PC-3 (cell line): Measurements from ENCODE around the gene GATD1. TPM values are rescaled to one million over a fixed set of nuclear protein-coding genes. Genes with fewer than 3 reads are reported as not detected.
A peak's percentile ranks its signal among the peaks of the same experiment; 100 is the strongest.

Source experiments
- ATAC-seq: fragments of 200-7000 bp; cut with Tn5 transposase; 2 replicates; pipeline ENCODE4 v1.9.1; 2020; ENCODE audit warnings: mild to moderate bottlenecking, moderate library complexity
- BruUV-seq: library from RNA; stranded (reverse); fragments of 400-500 nt; replicated peaks from 2 replicates; lab custom pipeline; 2021; lab: Mats Ljungman, UMichigan
- CTCF ChIA-PET: fragments of 300-600 bp; sonication (Branson Sonifier 250); formaldehyde crosslinking; loops from one replicate; lab custom pipeline; 2022; ENCODE audit warnings: antibody characterized with exemption; lab: Charles Lee
- POLR2A ChIA-PET: fragments of 300-600 bp; sonication (Branson Sonifier 250); formaldehyde crosslinking; loops from one replicate; lab custom pipeline; 2022; ENCODE audit warnings: antibody characterized with exemption; ENCODE audit not compliant: unreplicated experiment; lab: Charles Lee
- DNase-seq: peaks from one replicate; pipeline ENCODE4 v3.0.0-alpha.2; 2015
- H2AFZ ChIP-seq: fragments of 300-600 bp; sonication (generic); 2 replicates; pipeline ENCODE4 v1.6.0; 2016; ENCODE audit warnings: antibody characterized with exemption, low read length
- H3F3A ChIP-seq: fragments of 300-600 bp; sonication (generic); one replicate; pipeline ENCODE4 v1.6.0; 2017; ENCODE audit warnings: antibody characterized with exemption, low read length, control low read depth, mild to moderate bottlenecking; ENCODE audit not compliant: unreplicated experiment
- H3K27ac ChIP-seq: fragments of 300-600 bp; sonication (generic); 2 replicates; pipeline ENCODE4 v1.5.1; 2016; ENCODE audit warnings: mild to moderate bottlenecking, low read length
- H3K27me3 ChIP-seq: fragments of 300-600 bp; sonication (generic); 2 replicates; pipeline ENCODE4 v1.6.1; 2016; ENCODE audit warnings: low read length, mixed read lengths
- H3K36me3 ChIP-seq: fragments of 300-600 bp; sonication (generic); 2 replicates; pipeline ENCODE4 v1.6.1; 2016; ENCODE audit warnings: low read depth, mixed run types, low read length, mixed read lengths
- H3K4me1 ChIP-seq: fragments of 300-600 bp; sonication (generic); 2 replicates; pipeline ENCODE4 v1.5.1; 2016; ENCODE audit warnings: low read length; ENCODE audit not compliant: insufficient read depth
- H3K4me2 ChIP-seq: fragments of 300-600 bp; sonication (generic); 2 replicates; pipeline ENCODE4 v1.6.0; 2016; ENCODE audit warnings: low read length
- H3K4me3 ChIP-seq: fragments of 300-600 bp; sonication (generic); 2 replicates; pipeline ENCODE4 v1.5.1; 2016; ENCODE audit warnings: mild to moderate bottlenecking, low read length, mixed read lengths
- H3K79me2 ChIP-seq: fragments of 300-600 bp; sonication (generic); 2 replicates; pipeline ENCODE4 v1.6.1; 2017; ENCODE audit warnings: low read length, mixed read lengths
- H3K9ac ChIP-seq: fragments of 300-600 bp; sonication (generic); 2 replicates; pipeline ENCODE4 v1.6.0; 2016; ENCODE audit warnings: mild to moderate bottlenecking, low read length
- H3K9me2 ChIP-seq: fragments of 300-600 bp; sonication (generic); replicated peaks from 2 replicates; pipeline ENCODE4 v1.6.1; 2016; ENCODE audit warnings: mixed run types, low read length, mixed read lengths
- H3K9me3 ChIP-seq: fragments of 300-600 bp; sonication (generic); 2 replicates; pipeline ENCODE4 v1.6.1; 2016; ENCODE audit warnings: low read length, mixed read lengths
- H4K20me1 ChIP-seq: fragments of 300-600 bp; sonication (generic); 2 replicates; pipeline ENCODE4 v1.6.1; 2016; ENCODE audit warnings: low read length, mixed read lengths
- CTCF ChIP-seq: fragments of 300-600 bp; sonication (generic); conservative IDR thresholded peaks from 2 replicates; pipeline ENCODE4 v1.5.1; 2017; ENCODE audit warnings: antibody characterized with exemption, low read depth, mild to moderate bottlenecking, low read length
- EZH2 ChIP-seq: fragments of 300-600 bp; sonication (generic); IDR thresholded peaks from one replicate; pipeline ENCODE4 v1.6.1; 2017; ENCODE audit warnings: antibody characterized with exemption, mild to moderate bottlenecking, low read length; ENCODE audit not compliant: unreplicated experiment
- EZH2phosphoT487 ChIP-seq: fragments of 300-600 bp; sonication (generic); IDR thresholded peaks from 2 replicates; pipeline ENCODE4 v1.6.1; 2018; ENCODE audit warnings: mild to moderate bottlenecking, antibody characterized with exemption, low read length, borderline replicate concordance
- intact Hi-C: fragments of 100-400 bp; cut with micrococcal nuclease; formaldehyde crosslinking; loops from 2 replicates; pipeline ENCODE4 v1.9.0; 2023
- total RNA-seq: library from RNA; depleted of rRNA; stranded (reverse); fragments of >200 nt; gene quantifications from 2 replicates; pipeline ENCODE4 v1.2.3, GENCODE V29; 2014

Gene GATD1
- total RNA-seq, 1 experiment from 2014 or later: 39.7 TPM

DNA sequence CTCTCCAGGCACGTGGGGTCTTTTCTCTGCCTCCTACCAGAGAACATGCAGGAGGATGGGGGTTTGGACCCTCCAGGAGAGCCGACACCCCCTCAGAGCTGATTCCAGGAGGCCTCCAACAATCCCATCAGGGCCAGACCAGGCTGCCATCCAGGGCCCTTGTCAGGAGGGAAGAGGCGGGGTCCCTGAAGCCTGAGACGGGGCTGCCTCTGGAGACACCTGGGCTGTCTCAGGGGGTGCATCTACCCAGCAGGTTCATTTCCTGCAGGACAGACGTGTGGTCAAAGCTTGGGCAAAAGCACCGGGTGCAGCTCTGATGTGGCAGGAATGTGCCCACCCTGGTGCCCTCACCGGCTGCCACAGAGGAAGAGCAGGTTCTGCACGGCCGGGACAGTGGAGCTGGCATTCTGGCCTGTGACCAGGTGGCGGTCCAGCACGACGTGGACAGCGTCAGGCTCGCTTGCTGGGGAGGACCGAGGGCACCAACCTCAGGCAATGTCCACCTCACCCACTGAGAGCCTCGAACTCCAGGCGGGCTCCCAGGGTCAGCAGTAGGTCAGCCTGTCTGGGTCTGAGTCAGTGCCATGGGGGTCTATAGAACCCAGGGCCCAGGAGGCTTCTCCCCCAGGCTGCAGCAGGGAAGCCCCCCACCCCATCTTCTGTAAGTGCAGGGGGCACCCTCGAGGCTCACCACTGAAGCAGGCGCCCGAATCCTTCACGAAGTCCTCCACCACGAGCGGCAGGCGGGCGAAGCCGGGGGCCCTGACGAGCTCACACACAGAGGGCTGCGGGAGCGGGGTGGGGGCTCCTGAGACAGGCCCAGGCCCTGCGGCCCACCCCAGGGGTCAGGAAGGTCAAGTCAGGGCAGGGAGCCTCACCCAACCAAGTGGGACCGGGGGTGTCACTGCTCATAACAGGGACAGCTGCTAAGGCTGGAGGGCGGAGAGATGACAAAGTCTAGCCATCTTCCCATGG, 6.4 kb downstream of the GATD1 start:
- H3K9me3 ChIP-seq: no peaks in the 10 kb centered on the region
- H3K27me3 ChIP-seq: no peaks in the 10 kb centered on the region
- peaks cover 26% of the 10 kb centered on the region for H4K20me1 ChIP-seq
- DNase-seq (no peak), ATAC-seq (no peak)
- intact Hi-C loops: no loop called here
- no peak overlapping the region for H3K27ac ChIP-seq
- no peak overlapping the region for H3K4me2 ChIP-seq
- no TSS peak for BruUV-seq
- H3K4me1 ChIP-seq: peaks cover 17% of the 10 kb centered on the region
- TF ChIP-seq EZH2: no peak
- TF ChIP-seq EZH2phosphoT487: no peak
- TF ChIP-seq CTCF: no peak
- no peaks in the 10 kb centered on the region for H3K9me2 ChIP-seq
- no peak overlapping the region for H2AFZ ChIP-seq
- no peak overlapping the region for H3K9ac ChIP-seq
- H3K79me2 ChIP-seq: peaks cover 49% of the 10 kb centered on the region
- ChIA-PET POLR2A (no interaction called here), CTCF (no interaction called here)
- peaks cover 35% of the 10 kb centered on the region; the same call in 1 of the 2 replicates for H3K36me3 ChIP-seq
- no peak overlapping the region for H3K4me3 ChIP-seq
- H3F3A ChIP-seq: no peaks in the 10 kb centered on the region

GRCh38 chr11:769887-770641, 7.2 kb downstream of the GATD1 start:
- Histone ChIP-seq H3K36me3 (peaks cover 35% of the 10 kb centered on the region), H3K79me2 (peaks cover 41% of the 10 kb centered on the region), H2AFZ (no peak overlapping the region), H3K4me2 (no peak overlapping the region), H3F3A (no peaks in the 10 kb centered on the region), H3K9me3 (no peaks in the 10 kb centered on the region), H3K9me2 (no peaks in the 10 kb centered on the region), H3K9ac (no peak overlapping the region), H3K4me3 (no peak overlapping the region), H4K20me1 (peaks cover 20% of the 10 kb centered on the region), H3K27me3 (no peaks in the 10 kb centered on the region), H3K4me1 (peaks cover 9% of the 10 kb centered on the region), H3K27ac (no peak overlapping the region)
- BruUV-seq: TSS peak; percentile 14
- ChIA-PET POLR2A (no interaction called here), CTCF (no interaction called here)
- intact Hi-C loops: no loop called here
- ATAC-seq (no peak), DNase-seq (no peak)
- TF ChIP-seq EZH2phosphoT487 (no peak), CTCF (no peak), EZH2 (no peak)
